Choroid plexus epithelial cell (primary cell): ENCODE measurements around the gene TNS4.

ENCODE experiments used
- DNase-seq: peaks from one replicate; pipeline ENCODE4 v3.0.0-alpha.2; 2010; ENCODE audit warnings: low read depth
- H3K4me3 ChIP-seq: 2 replicates; pipeline ENCODE4 v1.5.1; 2011; ENCODE audit warnings: low read depth, mild to moderate bottlenecking, control low read depth, low read length, moderate library complexity
- TF ChIP-seq, protein P1 (sequence below): conservative IDR thresholded peaks from 2 replicates; pipeline ENCODE4 v1.5.1; 2011; ENCODE audit warnings: low read depth, mild to moderate bottlenecking, control low read depth, inconsistent platforms, low read length, moderate library complexity

The TNS4 gene

DNA sequence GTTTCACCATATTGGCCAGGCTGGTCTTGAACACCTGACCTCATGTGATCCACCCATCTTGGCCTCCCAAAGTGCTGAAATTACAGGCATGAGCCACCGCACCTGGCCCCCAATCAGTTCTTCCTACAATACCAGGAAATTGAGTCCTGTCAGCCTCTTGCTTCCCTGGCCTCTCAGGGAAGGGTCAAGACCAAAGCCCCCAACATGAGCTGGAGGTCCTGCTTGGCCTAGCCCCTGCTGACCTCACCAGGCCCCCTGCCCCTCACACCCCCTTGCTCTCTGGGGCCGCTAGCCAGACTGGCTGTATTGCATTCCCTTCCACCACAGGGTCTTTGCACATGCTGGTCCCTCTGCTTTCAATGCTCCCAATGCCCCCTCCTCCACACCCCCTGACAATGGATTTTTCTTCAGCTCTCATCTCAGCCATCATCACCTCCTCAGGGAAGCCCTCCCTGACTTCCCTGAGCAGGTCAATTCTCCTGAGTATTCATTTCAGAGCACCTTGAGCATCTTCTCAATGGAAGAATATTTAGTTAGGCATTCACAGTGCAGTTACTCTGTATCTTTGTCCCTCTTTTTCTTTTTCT lies 34.0 kb downstream of the TNS4 start:
- H3K4me3 ChIP-seq = no peak overlapping the region
- TF ChIP-seq, protein P1, sequence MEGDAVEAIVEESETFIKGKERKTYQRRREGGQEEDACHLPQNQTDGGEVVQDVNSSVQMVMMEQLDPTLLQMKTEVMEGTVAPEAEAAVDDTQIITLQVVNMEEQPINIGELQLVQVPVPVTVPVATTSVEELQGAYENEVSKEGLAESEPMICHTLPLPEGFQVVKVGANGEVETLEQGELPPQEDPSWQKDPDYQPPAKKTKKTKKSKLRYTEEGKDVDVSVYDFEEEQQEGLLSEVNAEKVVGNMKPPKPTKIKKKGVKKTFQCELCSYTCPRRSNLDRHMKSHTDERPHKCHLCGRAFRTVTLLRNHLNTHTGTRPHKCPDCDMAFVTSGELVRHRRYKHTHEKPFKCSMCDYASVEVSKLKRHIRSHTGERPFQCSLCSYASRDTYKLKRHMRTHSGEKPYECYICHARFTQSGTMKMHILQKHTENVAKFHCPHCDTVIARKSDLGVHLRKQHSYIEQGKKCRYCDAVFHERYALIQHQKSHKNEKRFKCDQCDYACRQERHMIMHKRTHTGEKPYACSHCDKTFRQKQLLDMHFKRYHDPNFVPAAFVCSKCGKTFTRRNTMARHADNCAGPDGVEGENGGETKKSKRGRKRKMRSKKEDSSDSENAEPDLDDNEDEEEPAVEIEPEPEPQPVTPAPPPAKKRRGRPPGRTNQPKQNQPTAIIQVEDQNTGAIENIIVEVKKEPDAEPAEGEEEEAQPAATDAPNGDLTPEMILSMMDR = no peak
- peak; percentile 57 for DNase-seq

DNA sequence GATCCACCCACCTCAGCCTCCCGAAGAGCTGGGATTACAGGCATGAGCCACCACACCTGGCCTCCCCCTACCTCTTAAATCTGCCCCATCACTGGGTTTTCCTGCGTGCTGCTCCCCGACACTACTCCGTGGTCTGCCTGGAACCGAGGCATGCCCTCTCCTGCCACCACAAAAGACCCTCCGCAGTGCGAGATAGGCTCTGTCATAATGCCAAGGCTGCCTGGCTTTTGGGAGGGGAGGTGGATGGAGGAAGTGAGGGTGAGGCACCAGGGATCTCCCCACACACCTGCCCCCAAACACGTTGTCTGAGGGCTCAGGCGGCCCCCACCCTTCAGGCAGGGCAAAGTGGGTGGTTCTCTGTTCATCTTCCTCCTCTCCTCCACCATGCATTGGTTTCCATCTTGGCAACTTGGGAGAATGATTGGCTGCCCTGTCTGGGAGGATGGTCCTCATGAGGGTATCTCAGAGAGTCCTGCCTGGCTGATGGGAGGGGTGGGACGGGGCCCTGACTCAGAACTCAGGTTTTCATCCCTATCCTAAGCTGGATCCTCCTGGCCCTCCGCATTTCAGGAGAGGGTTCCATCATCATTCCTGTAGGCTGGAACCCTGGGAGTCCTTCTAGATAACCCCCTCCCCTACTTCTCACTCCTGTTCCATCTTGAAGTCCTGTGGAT lies 35.0 kb downstream of the TNS4 start:
- peak; percentile 72 for DNase-seq
- TF ChIP-seq, protein P1 = no peak
- H3K4me3 ChIP-seq = no peak overlapping the region

DNA sequence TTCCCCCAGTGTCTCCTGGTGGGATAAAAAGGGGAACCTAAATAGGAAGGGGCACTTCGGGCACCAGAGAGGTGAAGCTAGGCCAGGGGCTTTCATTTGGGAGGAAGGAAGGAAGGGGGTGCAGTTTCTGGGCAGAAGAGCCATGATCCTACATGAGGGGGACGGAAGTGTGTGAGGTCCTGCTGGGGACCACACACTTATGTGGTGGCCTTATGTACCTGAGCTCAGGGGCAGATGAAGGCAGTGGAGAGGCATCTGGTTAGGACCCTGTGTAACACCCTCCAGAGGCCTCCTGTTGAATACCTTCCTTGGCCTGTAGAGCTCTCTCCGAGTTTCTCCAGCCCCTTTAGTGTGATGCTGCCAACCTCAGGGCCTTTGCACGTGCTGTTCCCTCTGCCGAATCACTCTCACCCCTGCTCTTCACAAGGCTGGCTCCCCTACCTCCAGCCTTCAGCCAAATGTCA lies 37.0 kb downstream of the TNS4 start:
- TF ChIP-seq, protein P1 = no peak
- peak; percentile 74 for DNase-seq
- no peak overlapping the region for H3K4me3 ChIP-seq

DNA sequence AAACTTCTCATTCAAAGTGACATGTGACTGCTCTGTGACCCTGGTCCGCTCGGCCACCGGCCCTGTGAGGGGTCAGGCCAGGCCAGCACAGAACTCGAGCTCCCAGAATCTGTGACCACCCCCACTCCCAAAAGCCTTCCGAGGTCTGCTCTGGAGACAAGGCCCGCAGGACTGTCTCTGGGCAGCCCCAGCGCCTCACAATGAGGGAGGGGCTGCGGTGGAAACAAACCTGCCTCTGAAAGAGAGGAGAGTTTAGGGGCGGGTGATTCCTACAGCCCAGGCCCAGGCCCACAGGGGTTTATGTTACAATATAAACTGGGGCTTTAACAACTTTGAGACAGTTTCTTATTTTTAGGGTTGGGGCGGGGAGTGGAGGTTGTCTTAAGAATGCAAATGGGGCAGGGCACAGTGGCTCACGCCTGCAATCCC lies 38.3 kb downstream of the TNS4 start:
- no peak overlapping the region for H3K4me3 ChIP-seq
- DNase-seq = peak; percentile 73
- TF ChIP-seq, protein P1 = no peak

DNA sequence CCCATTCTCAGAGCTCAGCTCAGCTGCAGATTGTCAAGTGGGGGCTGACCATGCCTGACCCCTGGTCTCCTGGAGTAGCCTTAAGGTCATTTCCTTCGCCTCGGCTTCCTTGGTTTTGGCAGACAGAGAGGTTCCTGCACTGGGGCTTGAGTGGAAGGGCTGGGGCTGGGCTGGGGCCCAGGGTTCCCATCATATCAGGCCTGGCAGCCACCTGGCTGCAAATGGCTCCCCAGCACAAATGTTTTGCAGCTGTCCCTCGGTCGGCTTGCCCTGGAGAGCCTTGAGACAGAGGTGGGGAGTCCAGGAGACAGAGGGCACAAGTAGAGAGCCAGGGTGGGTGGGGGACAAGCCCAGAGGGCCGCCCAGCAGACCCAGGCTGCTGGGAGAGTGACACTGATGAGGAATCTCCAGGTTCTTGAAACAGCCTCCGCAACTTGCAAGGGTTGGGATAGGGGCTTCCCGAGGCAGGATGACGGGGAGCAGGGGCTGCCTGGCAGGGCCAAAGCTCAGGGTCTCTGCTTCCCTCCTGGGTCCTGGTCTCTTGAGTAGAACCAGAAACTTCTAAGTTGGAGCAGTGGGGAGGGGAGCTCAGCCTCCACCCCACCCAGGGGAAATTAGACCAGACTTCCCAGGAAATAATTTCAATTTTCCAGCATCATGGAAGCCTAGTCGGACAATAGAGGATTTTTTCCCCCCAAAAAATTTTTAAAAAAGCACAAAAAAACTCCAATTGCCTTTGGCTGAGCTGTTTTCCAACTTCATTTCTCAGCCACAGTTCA lies 38.9 kb downstream of the TNS4 start:
- no peak overlapping the region for H3K4me3 ChIP-seq
- peak; percentile 72 for DNase-seq
- TF ChIP-seq, protein P1 = no peak

- TF ChIP-seq, protein P1 = no peak
- no peak for DNase-seq
- no peak overlapping the region for H3K4me3 ChIP-seq
Measured at GRCh38 chr17:40461732-40462342, 39.6 kb downstream of the TNS4 start.
